H1 (cell line): ENCODE data around the gene GALR2. TPM values are rescaled to one million over a fixed set of nuclear protein-coding genes. Genes with fewer than 3 reads are reported as not detected.

Experiments
- CTCF ChIA-PET: fragments of 300-600 bp; sonication (Branson Sonifier 250); formaldehyde crosslinking; loops from one replicate; lab custom pipeline; 2021; ENCODE audit not compliant: partially characterized antibody; lab: Charles Lee
- POLR2A ChIA-PET: fragments of 300-600 bp; sonication (Branson Sonifier 250); formaldehyde crosslinking; loops from one replicate; lab custom pipeline; 2021; ENCODE audit warnings: inconsistent platforms; ENCODE audit not compliant: partially characterized antibody; lab: Charles Lee
- DNase-seq, 2 experiments: peaks; one replicate each; pipeline versions ENCODE4 v3.0.0 to v3.0.0-alpha.2; 2010 to 2022; ENCODE audit warnings: low spot score in 2 of 2, low read depth in 1 of 2, mixed read lengths in 1 of 2
- FAIRE-seq: peaks from 2 replicates; lab custom pipeline; 2011; peaks lifted over from hg19 to GRCh38; lab: Jason Lieb, UNC
- H2AFZ ChIP-seq: 2 replicates; pipeline ENCODE4 v1.8.1; 2012; ENCODE audit warnings: low read length, inconsistent platforms
- H2AK5ac ChIP-seq: 2 replicates; pipeline ENCODE4 v1.6.1; 2013; ENCODE audit warnings: low read depth, low read length
- H2BK120ac ChIP-seq: replicated peaks from 2 replicates; pipeline ENCODE3; 2013; ENCODE audit warnings: low read depth, low read length, inconsistent platforms
- H2BK12ac ChIP-seq: 2 replicates; pipeline ENCODE4 v1.6.1; 2013; ENCODE audit warnings: low read depth, low read length
- H2BK15ac ChIP-seq: 2 replicates; pipeline ENCODE4 v1.6.1; 2013; ENCODE audit warnings: low read length
- H2BK20ac ChIP-seq: 2 replicates; pipeline ENCODE4 v1.6.1; 2013; ENCODE audit warnings: low read length
- H2BK5ac ChIP-seq: 2 replicates; pipeline ENCODE4 v1.6.1; 2013; ENCODE audit warnings: low read depth, low read length
- H3K14ac ChIP-seq: 2 replicates; pipeline ENCODE4 v1.6.1; 2013; ENCODE audit warnings: inconsistent platforms; ENCODE audit not compliant: insufficient read length
- H3K18ac ChIP-seq: 2 replicates; pipeline ENCODE4 v1.6.1; 2013; ENCODE audit warnings: low read length; ENCODE audit errors: extremely low read depth
- H3K23ac ChIP-seq: 2 replicates; pipeline ENCODE4 v1.6.1; 2013; ENCODE audit warnings: inconsistent platforms; ENCODE audit not compliant: insufficient read length
- H3K23me2 ChIP-seq: 2 replicates; pipeline ENCODE4 v1.6.1; 2013; ENCODE audit warnings: low read depth, low read length
- H3K27ac ChIP-seq: 2 replicates; pipeline ENCODE4 v1.6.1; 2011; ENCODE audit warnings: low read depth, low read length, inconsistent platforms
- H3K27me3 ChIP-seq, 4 experiments: replicated peaks in 1 of 4; 1 replicate in 1 of 4; 2 replicates in 3 of 4; pipeline versions ENCODE4 v1.6.1 to v1.8.1; 2011 to 2013; ENCODE audit warnings: low read length in 3 of 4, mild to moderate bottlenecking in 3 of 4, inconsistent platforms in 2 of 4, mixed read lengths in 2 of 4, moderate library complexity in 1 of 4; ENCODE audit not compliant: control insufficient read depth in 3 of 4, insufficient read depth in 3 of 4; ENCODE audit errors: extremely low read depth in 1 of 4
- H3K36me3 ChIP-seq, 4 experiments: 2 replicates each; pipeline versions ENCODE4 v1.6.1 to v1.8.1; 2011 to 2013; ENCODE audit warnings: mild to moderate bottlenecking in 4 of 4, low read length in 3 of 4, moderate library complexity in 2 of 4, control low read depth in 1 of 4, inconsistent platforms in 1 of 4; ENCODE audit not compliant: insufficient read depth in 4 of 4, control insufficient read depth in 2 of 4
- H3K4ac ChIP-seq: replicated peaks from 2 replicates; pipeline ENCODE3; 2013; ENCODE audit warnings: low read length, low read depth, mixed read lengths, inconsistent platforms; ENCODE audit not compliant: insufficient read length
- H3K4me1 ChIP-seq, 4 experiments: replicated peaks in 1 of 4; 1 replicate in 1 of 4; 2 replicates in 3 of 4; pipeline versions ENCODE4 v1.6.1 to v1.8.1; 2011 to 2013; ENCODE audit warnings: low read length in 3 of 4, inconsistent platforms in 2 of 4, mixed read lengths in 1 of 4; ENCODE audit not compliant: insufficient read depth in 4 of 4, control insufficient read depth in 3 of 4
- H3K4me2 ChIP-seq, 2 experiments: 2 replicates each; pipeline versions ENCODE4 v1.6.1 to v1.8.1; 2011 to 2013; ENCODE audit warnings: low read depth in 2 of 2, low read length in 2 of 2, control low read depth in 1 of 2, inconsistent platforms in 1 of 2, mild to moderate bottlenecking in 1 of 2; ENCODE audit not compliant: insufficient read depth in 1 of 2
- H3K4me3 ChIP-seq, 4 experiments: fragments of 200-600, 300-600 bp in 1 of 4; sonication (generic), shearing (Covaris generic), sonication (Bioruptor Twin) in 1 of 4; 2 replicates each; pipeline versions ENCODE4 v1.5.1 to v1.8.1; 2011 to 2016; ENCODE audit warnings: low read length in 4 of 4, low read depth in 3 of 4, control low read depth in 2 of 4, inconsistent platforms in 2 of 4, mild to moderate bottlenecking in 2 of 4, mixed read lengths in 1 of 4, moderate library complexity in 1 of 4; ENCODE audit not compliant: insufficient read depth in 2 of 4; ENCODE audit errors: extremely low read depth in 1 of 4
- H3K56ac ChIP-seq: replicated peaks from 2 replicates; pipeline ENCODE3; 2013; ENCODE audit warnings: low read depth, mild to moderate bottlenecking, mixed read lengths, low read length, inconsistent platforms; ENCODE audit not compliant: insufficient read length
- H3K79me1 ChIP-seq: 2 replicates; pipeline ENCODE4 v1.6.1; 2013; ENCODE audit warnings: low read depth, low read length, control low read depth
- H3K79me2 ChIP-seq, 2 experiments: 2 replicates each; pipeline versions ENCODE4 v1.6.1 to v1.8.1; 2012 to 2013; ENCODE audit warnings: low read length in 2 of 2, mild to moderate bottlenecking in 2 of 2, inconsistent platforms in 1 of 2; ENCODE audit not compliant: insufficient read depth in 2 of 2, control insufficient read depth in 1 of 2
- H3K9ac ChIP-seq, 4 experiments: replicated peaks in 1 of 4; 1 replicate in 1 of 4; 2 replicates in 3 of 4; pipeline versions ENCODE4 v1.6.1 to v1.8.1; 2011 to 2013; ENCODE audit warnings: low read depth in 3 of 4, low read length in 3 of 4, control low read depth in 2 of 4, mild to moderate bottlenecking in 2 of 4, moderate library complexity in 2 of 4, inconsistent platforms in 1 of 4; ENCODE audit errors: extremely low read depth in 1 of 4
- H3K9me3 ChIP-seq, 2 experiments: 2 replicates each; pipeline versions ENCODE4 v1.6.1 to v1.8.1; 2012 to 2013; ENCODE audit warnings: mild to moderate bottlenecking in 2 of 2, moderate library complexity in 2 of 2, control low read depth in 1 of 2, inconsistent platforms in 1 of 2, low read depth in 1 of 2, low read length in 1 of 2, mixed read lengths in 1 of 2; ENCODE audit not compliant: insufficient read depth in 2 of 2
- H4K20me1 ChIP-seq, 2 experiments: replicated peaks in 1 of 2; 2 replicates each; pipeline versions ENCODE3 to v1.8.1; 2011 to 2013; ENCODE audit warnings: inconsistent platforms in 2 of 2, low read length in 2 of 2, mild to moderate bottlenecking in 1 of 2; ENCODE audit not compliant: insufficient read depth in 2 of 2, control insufficient read depth in 1 of 2
- H4K5ac ChIP-seq: 2 replicates; pipeline ENCODE4 v1.6.1; 2013; ENCODE audit warnings: low read length, low read depth, mixed read lengths, inconsistent platforms; ENCODE audit not compliant: insufficient read length
- H4K8ac ChIP-seq: 2 replicates; pipeline ENCODE4 v1.8.0; 2013; ENCODE audit warnings: mild to moderate bottlenecking, moderate library complexity, low read length, inconsistent platforms; ENCODE audit not compliant: insufficient read depth; ENCODE audit errors: extremely low read depth
- H4K91ac ChIP-seq: replicated peaks from 2 replicates; pipeline ENCODE3; 2013; ENCODE audit warnings: low read length, mixed read lengths, inconsistent platforms; ENCODE audit not compliant: insufficient read length
- ATF3 ChIP-seq: IDR thresholded peaks from 2 replicates; pipeline ENCODE4 v1.6.1; 2011; ENCODE audit warnings: low read depth, mild to moderate bottlenecking, low read length; ENCODE audit not compliant: insufficient read depth
- BRCA1 ChIP-seq: IDR thresholded peaks from 2 replicates; pipeline ENCODE4 v1.6.1; 2012; ENCODE audit warnings: low read depth, low read length, improper control_type of control experiment
- KDM5A ChIP-seq: fragments of 200-600 bp; IDR thresholded peaks from 2 replicates; pipeline ENCODE4 v1.7.1; 2012; ENCODE audit warnings: mild to moderate bottlenecking, low read length, inconsistent platforms, mixed read lengths
- NRF1 ChIP-seq: IDR thresholded peaks from 2 replicates; pipeline ENCODE4 v1.6.1; 2011; ENCODE audit warnings: mild to moderate bottlenecking, low read depth, low read length, improper control_type of control experiment
- RAD21 ChIP-seq, 2 experiments: IDR thresholded peaks in 1 of 2; conservative IDR thresholded peaks in 1 of 2; 2 replicates each; pipeline ENCODE4 v1.6.1; 2011; ENCODE audit warnings: low read depth in 2 of 2, low read length in 2 of 2, improper control_type of control experiment in 1 of 2, inconsistent platforms in 1 of 2, mild to moderate bottlenecking in 1 of 2, moderate library complexity in 1 of 2
- RFX5 ChIP-seq: IDR thresholded peaks from 2 replicates; pipeline ENCODE4 v1.6.1; 2011; ENCODE audit warnings: low read depth, low read length, improper control_type of control experiment, borderline replicate concordance
- SIN3A ChIP-seq, 2 experiments: IDR thresholded peaks in 1 of 2; conservative IDR thresholded peaks in 1 of 2; 2 replicates each; pipeline ENCODE4 v1.6.1; 2011 to 2012; ENCODE audit warnings: low read length in 2 of 2, improper control_type of control experiment in 1 of 2, low read depth in 1 of 2, mild to moderate bottlenecking in 1 of 2
- SP4 ChIP-seq: IDR thresholded peaks from 2 replicates; pipeline ENCODE4 v1.6.1; 2012; ENCODE audit warnings: low read length, inconsistent platforms
- SRF ChIP-seq: IDR thresholded peaks from 2 replicates; pipeline ENCODE4 v1.6.1; 2011; ENCODE audit warnings: mild to moderate bottlenecking, low read depth, low read length, moderate library complexity
- WGBS, 2 experiments: shearing (Covaris generic) in 1 of 2; methylation state at CpG; one replicate each; pipeline versions ENCODE4 v1.1.6 to v1.1.7; 2013 to 2015; ENCODE audit warnings: low lambda C conversion rate in 2 of 2, mixed read lengths in 2 of 2, inconsistent platforms in 1 of 2, low coverage in 1 of 2, missing lambda C conversion rate in 1 of 2; ENCODE audit not compliant: insufficient replicate concordance in 2 of 2, insufficient coverage in 1 of 2, insufficient read length in 1 of 2; ENCODE audit errors: extremely low coverage in 1 of 2, missing lambda C conversion rate in 1 of 2; 5-methylcytosine and 5-hydroxymethylcytosine counted together
- polyA plus RNA-seq, 7 experiments: library from polyadenylated mRNA; depleted of rRNA in 3 of 7; stranded (reverse) in 5 of 7; unstranded in 2 of 7; fragments of >200 nt in 5 of 7; fragments of 200-250 nt in 2 of 7; gene quantifications; 1 replicate in 5 of 7; 2 replicates in 1 of 7; 4 replicates in 1 of 7; pipeline versions ENCODE4 v1.2.1 to v1.2.3, GENCODE V29; 2011 to 2013; ENCODE audit warnings: missing spikeins in 2 of 7, mixed read lengths in 2 of 7
- total RNA-seq: library from RNA; stranded (reverse); fragmentation: NEBNext Ultra II Directional; extraction: Animal tissue kit (Norgen Biotek cat#: 25700); gene quantifications from 2 replicates; pipeline ENCODE4 v1.2.1, GENCODE V29; 2021

GALR2 gene
- total and polyA plus RNA-seq, 2 of the 8 experiments (the other 6 are each of a cell fraction or from before 2014, with no cell fraction given) = 0.86 to 2.2 TPM

GRCh38 chr17:76088868-76089576 lies 14.4 kb downstream of the GALR2 start:
- Histone ChIP-seq H4K5ac (no peak overlapping the region), H4K91ac (no peak overlapping the region), H3K18ac (no peak overlapping the region), H2AK5ac (no peak overlapping the region), H3K9me3 (no peaks in the 10 kb centered on the region), H4K20me1 (peaks cover 2 to 9% of the 10 kb centered on the region in 2 experiments), H3K4me3 (no peak overlapping the region), H3K23ac (no peak overlapping the region), H2BK5ac (no peak overlapping the region), H4K8ac (no peak overlapping the region), H3K79me2 (no peaks in the 10 kb centered on the region), H3K36me3 (peaks cover 31 to 63% (median 55%) of the 10 kb centered on the region in 4 experiments), H3K23me2 (no peaks in the 10 kb centered on the region), H2BK12ac (no peak overlapping the region), H2BK20ac (no peak overlapping the region), H2BK120ac (no peak overlapping the region), H3K27me3 (no peaks in the 10 kb centered on the region)
- POLR2A ChIA-PET = interaction anchor here (1.1 to 3.3 kb wide), 6 partner anchors 9 to 39 kb away, joined by 4 to 28 read pairs (median 6); partner anchors contain the start of genes EXOC7 and ZACN
- WGBS, 2 experiments = 99% methylated on average over 11 of the region's 25 CpGs; no CpG with 5 or more reads in 1 of the 2 experiments
- no peak for FAIRE-seq
- TF ChIP-seq NRF1 (no peak), SP4 (no peak), RFX5 (no peak), KDM5A (no peak), SRF (no peak), SIN3A (conservative IDR thresholded peaks at IDR 0.05 in 1 of 2, IDR thresholded peaks at IDR 0.05 in 1 of 2; ENCODE audit: low read depth in 1 of 2, low read length in 2 of 2) (no peak), BRCA1 (no peak), ATF3 (no peak), RAD21 (IDR thresholded peaks at IDR 0.05 in 1 of 2, conservative IDR thresholded peaks at IDR 0.05 in 1 of 2; ENCODE audit: low read depth in 2 of 2, low read length in 2 of 2) (no peak)
- TF ChIP-seq, all 59 proteins: peak for 0
- H2AFZ ChIP-seq = no peak overlapping the region
- no peak overlapping the region for H3K9ac ChIP-seq
- DNase-seq = no peak
- H3K14ac ChIP-seq = no peak overlapping the region
- H3K4ac ChIP-seq = no peak overlapping the region
- CTCF ChIA-PET = interaction anchor here (0.6 to 2.6 kb wide), 13 partner anchors 8 to 202 kb away, joined by 3 to 10 read pairs (median 3); no protein-coding TSS in a partner anchor
- H2BK15ac ChIP-seq = no peak overlapping the region
- no peak overlapping the region for H3K4me2 ChIP-seq
- no peak overlapping the region for H3K56ac ChIP-seq
- H3K4me1 ChIP-seq = no peaks in the 10 kb centered on the region
- no peaks in the 10 kb centered on the region; the same call in 1 of the 2 replicates for H3K79me1 ChIP-seq
- H3K27ac ChIP-seq = no peak overlapping the region
